Thyroid gland (tissue), 4 donors: ENCODE data around the gene CLIC1. TPM values are rescaled to one million over a fixed set of nuclear protein-coding genes. Genes with fewer than 3 reads are reported as not detected.

Experiments used
- DNase-seq, 2 donors: peaks; one replicate each; pipeline ENCODE4 v3.0.0-alpha.2; 2019
- H3K27ac ChIP-seq, 3 donors: fragments of 200-600 bp; sonication (generic); 1 replicate in 2 of 3; 2 replicates in 1 of 3; pipeline ENCODE4 v1.5.1; 2016 to 2019; ENCODE audit warnings: mild to moderate bottlenecking in 1 of 3, moderate library complexity in 1 of 3
- H3K27me3 ChIP-seq: fragments of 200-600 bp; sonication (generic); one replicate; pipeline ENCODE4 v1.5.1; 2019
- H3K36me3 ChIP-seq, 2 donors: fragments of 200-600 bp; sonication (generic); one replicate each; pipeline ENCODE4 v1.5.1; 2016 to 2019
- H3K4me1 ChIP-seq, 2 donors: fragments of 200-600 bp; sonication (generic); one replicate each; pipeline ENCODE4 v1.5.1; 2017 to 2019
- H3K4me3 ChIP-seq, 3 donors: fragments of 200-600 bp; sonication (generic); replicated peaks in 1 of 3; 1 replicate in 2 of 3; 2 replicates in 1 of 3; pipeline ENCODE4 v1.5.1; 2016; ENCODE audit warnings: mild to moderate bottlenecking in 1 of 3
- H3K9me3 ChIP-seq: fragments of 200-600 bp; sonication (generic); one replicate; pipeline ENCODE4 v1.5.1; 2017
- CTCF ChIP-seq, 6 experiments: fragments of 200-600 bp in 3 of 6; fragments of 450-650 bp in 3 of 6; sonication (generic) in 3 of 6; IDR thresholded peaks; one replicate each; pipeline ENCODE4 v1.5.1; 2016 to 2019; ENCODE audit warnings: antibody characterized with exemption in 6 of 6, mild to moderate bottlenecking in 2 of 6, inconsistent platforms in 1 of 6, moderate library complexity in 1 of 6
- POLR2A ChIP-seq, 2 donors: fragments of 450-650 bp; IDR thresholded peaks; one replicate each; pipeline ENCODE4 v1.6.1; 2017; ENCODE audit warnings: antibody characterized with exemption in 2 of 2, mild to moderate bottlenecking in 2 of 2, moderate library complexity in 1 of 2
- WGBS, 2 donors: methylation state at CpG; one replicate each; pipeline ENCODE4 v1.1.5; 2017; 5-methylcytosine and 5-hydroxymethylcytosine counted together
- intact Hi-C: fragments of 100-400 bp; cut with DNase I; formaldehyde crosslinking; loops from one replicate; pipeline ENCODE4 v1.15.1; 2023
- total RNA-seq, 4 donors: library from RNA; depleted of rRNA; stranded (reverse); fragments of >200 nt; gene quantifications; one replicate each; pipeline ENCODE4 v1.2.3, GENCODE V29; 2016

CLIC1 gene
- total RNA-seq, 4 donors from 2014 or later: 222 to 314 (median 247) TPM

GRCh38 chr6:31729979-31730630, 6.2 kb downstream of the CLIC1 start:
- peak; percentile 84 to 86 for DNase-seq
- intact Hi-C loops: loop anchor here (5.0 to 10.0 kb wide), 2 partner anchors 43 to 105 kb away; no protein-coding TSS in a partner anchor
- Histone ChIP-seq H3K9me3 (no peaks in the 10 kb centered on the region), H3K27ac (peak overlapping the region; percentile 82 to 98 (median 93)), H3K27me3 (no peaks in the 10 kb centered on the region), H3K4me3 (peak overlapping the region; percentile 55 to 84 (median 62)), H3K4me1 (peaks cover 35 to 53% of the 10 kb centered on the region in 2 donors), H3K36me3 (peaks cover 33 to 42% of the 10 kb centered on the region in 2 donors)
- TF ChIP-seq POLR2A (IDR thresholded peaks at IDR 0.05) (peak; percentile 57 to 79), CTCF (IDR thresholded peaks at IDR 0.05) (no peak)
- WGBS, 2 donors: 10 to 11% methylated on average over 21 to 26 of the region's 46 CpGs

DNA sequence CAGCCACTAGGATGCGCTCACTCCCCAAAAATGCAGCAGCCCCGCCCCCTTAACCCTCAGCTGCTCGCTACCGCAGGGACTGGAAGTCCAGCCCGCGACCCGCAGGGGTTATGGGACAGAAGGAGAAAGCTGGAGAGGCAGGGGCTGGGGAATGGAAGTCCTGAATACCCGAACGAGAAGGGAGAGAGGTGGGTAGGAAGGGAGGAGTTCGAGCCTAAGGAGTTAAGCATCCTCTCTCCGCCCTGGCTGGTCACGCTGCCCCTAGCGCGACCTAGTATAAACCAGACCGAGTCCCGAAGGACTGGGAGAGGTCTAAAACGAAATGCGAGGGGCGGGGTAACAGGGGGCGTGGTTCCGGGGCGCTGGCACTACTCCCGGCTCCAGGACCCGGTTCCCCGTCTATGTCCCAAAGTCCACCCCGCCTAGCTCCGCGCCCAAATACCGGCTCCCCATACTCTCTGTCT, 6.8 kb downstream of the CLIC1 start:
- Histone ChIP-seq H3K9me3 (no peaks in the 10 kb centered on the region), H3K4me1 (peaks cover 30 to 51% of the 10 kb centered on the region in 2 donors), H3K27ac (peak overlapping the region; percentile 82 to 98 (median 93)), H3K27me3 (no peaks in the 10 kb centered on the region), H3K4me3 (peak overlapping the region; percentile 55 to 84 (median 62)), H3K36me3 (peaks cover 33 to 42% of the 10 kb centered on the region in 2 donors)
- 0 to 1% methylated on average over 17 to 20 of the region's 29 CpGs for WGBS, 2 donors
- intact Hi-C loops: loop anchor here (10.0 kb wide), 1 partner anchor 105 kb away; no protein-coding TSS in a partner anchor
- no peak for TF ChIP-seq POLR2A (IDR thresholded peaks at IDR 0.05)
- peak; percentile 29 to 72 (median 60) for TF ChIP-seq CTCF (IDR thresholded peaks at IDR 0.05)
- peak; percentile 93 to 95 for DNase-seq

GRCh38 chr6:31728767-31729514, 7.4 kb downstream of the CLIC1 start, which contains the start of gene DDAH2:
DDAH2 (minus strand) TSS chr6:31729299; CDS start chr6:31729161, 138 bp downstream.
- Histone ChIP-seq H3K4me1 (peaks cover 24 to 45% of the 10 kb centered on the region in 2 donors), H3K9me3 (no peaks in the 10 kb centered on the region), H3K4me3 (peak within 1 kb of the TSS; percentile 55 to 84 (median 62)), H3K27ac (peak within 1 kb of the TSS; percentile 82 to 98 (median 93)), H3K36me3 (peaks cover 33 to 37% of the 10 kb centered on the region in 2 donors), H3K27me3 (no peaks in the 10 kb centered on the region)
- intact Hi-C loops: loop anchor here (10.0 kb wide), 1 partner anchor 106 kb away; no protein-coding TSS in a partner anchor
- WGBS, 2 donors: 9 to 11% methylated on average over 29 to 34 of the region's 36 CpGs
- TF ChIP-seq CTCF (IDR thresholded peaks at IDR 0.05): no peak
- TF ChIP-seq POLR2A (IDR thresholded peaks at IDR 0.05): no peak
- peak in 1 of 2 donors; percentile 29 for DNase-seq

- intact Hi-C loops: loop anchor here (10.0 kb wide), 1 partner anchor 107 kb away; no protein-coding TSS in a partner anchor
- peak overlapping the region; percentile 82 to 98 (median 93) for H3K27ac ChIP-seq
- H3K9me3 ChIP-seq: no peaks in the 10 kb centered on the region
- DNase-seq: peak; percentile 38 to 39
- 68 to 72% methylated on average over 41 of the region's 41 CpGs for WGBS, 2 donors
- peaks cover 24 to 40% of the 10 kb centered on the region in 2 donors for H3K4me1 ChIP-seq
- peak overlapping the region; percentile 55 to 84 (median 62) for H3K4me3 ChIP-seq
- no peaks in the 10 kb centered on the region for H3K27me3 ChIP-seq
- no peak for TF ChIP-seq POLR2A (IDR thresholded peaks at IDR 0.05)
- peaks cover 23 to 28% of the 10 kb centered on the region in 2 donors for H3K36me3 ChIP-seq
Observed at GRCh38 chr6:31727717-31728671, 8.3 kb downstream of the CLIC1 start.
